ENCODE measurements around the gene COL18A1.

Gene COL18A1

GRCh38 chr21:45482899-45483821, 78.2 kb downstream of the COL18A1 start:
- DNase-seq = no peak

GRCh38 chr21:45484318-45484717, 79.4 kb downstream of the COL18A1 start:
- no peak for DNase-seq

GRCh38 chr21:45485686-45486442, 80.9 kb downstream of the COL18A1 start:
- DNase-seq = no peak

GRCh38 chr21:45486443-45487160, 81.6 kb downstream of the COL18A1 start:
- no peak for DNase-seq

- no peak for DNase-seq
Measured at GRCh38 chr21:45487161-45487806, 82.3 kb downstream of the COL18A1 start.

- no peak for DNase-seq
Measured at GRCh38 chr21:45487891-45488600, 83.1 kb downstream of the COL18A1 start.

GRCh38 chr21:45488931-45489721, 84.2 kb downstream of the COL18A1 start:
- no peak for DNase-seq

- no peak for DNase-seq
Measured at GRCh38 chr21:45489722-45489982, 84.7 kb downstream of the COL18A1 start.

GRCh38 chr21:45490049-45490731, 85.2 kb downstream of the COL18A1 start:
- no peak for DNase-seq

- no peak for DNase-seq
Measured at GRCh38 chr21:45491056-45491455, 86.1 kb downstream of the COL18A1 start.

GRCh38 chr21:45491623-45492022, 86.7 kb downstream of the COL18A1 start:
- DNase-seq = no peak

GRCh38 chr21:45492765-45493164, 87.8 kb downstream of the COL18A1 start:
- no peak for DNase-seq

GRCh38 chr21:45493401-45494001, 88.5 kb downstream of the COL18A1 start:
- DNase-seq = no peak

- DNase-seq = no peak
Measured at GRCh38 chr21:45494135-45494850, 89.3 kb downstream of the COL18A1 start.

GRCh38 chr21:45494851-45495680, 90.1 kb downstream of the COL18A1 start:
- DNase-seq = no peak

- DNase-seq = no peak
Measured at GRCh38 chr21:45496151-45496967, 91.4 kb downstream of the COL18A1 start.

- no peak for DNase-seq
Measured at GRCh38 chr21:45496968-45497845, 92.2 kb downstream of the COL18A1 start.
